Stimulated activated CD4-positive, alpha-beta T cell treated with anti-CD3 and anti-CD28 coated beads, Interleukin-12 subunit alpha, Interleukin-12 subunit beta, amount 100 ng/mL, for 48 hours (primary cell): ENCODE measurements around the gene PRDX5.
A peak's percentile ranks its signal among the peaks of the same experiment; 100 is the strongest.

Source experiments
- DNase-seq, 3 donors: peaks; one replicate each; pipeline ENCODE4 v3.0.0-alpha.2; 2020; ENCODE audit warnings: low read depth in 2 of 3, low spot score in 1 of 3

The PRDX5 gene

DNA sequence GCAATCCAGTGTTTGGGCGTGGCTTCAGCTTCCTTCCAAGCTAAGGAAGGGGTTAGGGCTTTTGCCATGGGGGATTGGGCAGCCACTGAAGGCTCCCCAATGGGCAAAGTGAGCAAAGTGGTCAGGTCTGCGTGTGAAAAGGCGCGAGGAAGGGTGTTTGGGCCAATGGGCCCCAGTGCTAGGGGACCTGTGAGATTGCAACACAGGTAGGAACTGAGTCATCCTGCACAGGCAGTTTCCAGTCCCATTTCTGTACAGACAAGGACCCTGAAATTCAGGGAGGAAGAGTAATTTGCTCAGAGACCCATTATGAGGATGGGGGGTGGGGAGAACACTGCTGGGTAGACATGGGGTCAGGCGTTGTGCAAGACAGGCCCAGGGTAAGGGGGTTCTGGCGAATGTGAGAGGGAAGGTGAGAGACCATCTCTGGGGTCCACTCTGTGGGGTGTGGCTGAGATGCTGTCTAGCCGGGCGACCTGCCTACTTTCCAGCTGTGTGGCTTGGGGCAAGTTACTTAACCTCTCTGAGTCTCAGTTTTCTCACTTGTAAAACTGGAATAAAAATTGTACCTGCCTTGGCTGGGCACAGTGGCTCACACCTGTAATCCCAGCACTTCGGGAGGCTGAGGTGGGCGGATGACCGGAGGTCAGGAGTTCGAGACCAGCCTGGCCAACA, 29.4 kb downstream of the PRDX5 start:
- no peak for DNase-seq

GRCh38 chr11:64348383-64349024, 30.6 kb downstream of the PRDX5 start:
- DNase-seq = no peak

DNA sequence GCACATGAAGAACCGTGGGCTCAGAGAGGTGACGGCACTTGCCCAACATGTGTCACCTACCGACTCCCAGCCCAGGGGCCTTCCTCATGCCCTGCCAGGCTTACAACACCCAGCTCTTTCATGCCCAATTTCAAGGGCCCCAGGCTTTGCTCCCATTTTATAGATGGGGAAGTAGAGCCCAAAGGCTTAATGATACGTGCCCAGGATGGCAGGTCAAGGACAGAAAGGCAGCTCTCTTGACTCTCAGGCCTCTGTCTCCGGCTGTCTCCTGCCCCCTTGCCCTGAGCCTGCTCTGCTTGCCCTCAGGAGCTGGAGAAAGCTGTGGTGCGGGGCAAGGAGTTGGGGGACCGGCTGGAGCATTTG, 31.1 kb downstream of the PRDX5 start:
- DNase-seq = no peak

DNA sequence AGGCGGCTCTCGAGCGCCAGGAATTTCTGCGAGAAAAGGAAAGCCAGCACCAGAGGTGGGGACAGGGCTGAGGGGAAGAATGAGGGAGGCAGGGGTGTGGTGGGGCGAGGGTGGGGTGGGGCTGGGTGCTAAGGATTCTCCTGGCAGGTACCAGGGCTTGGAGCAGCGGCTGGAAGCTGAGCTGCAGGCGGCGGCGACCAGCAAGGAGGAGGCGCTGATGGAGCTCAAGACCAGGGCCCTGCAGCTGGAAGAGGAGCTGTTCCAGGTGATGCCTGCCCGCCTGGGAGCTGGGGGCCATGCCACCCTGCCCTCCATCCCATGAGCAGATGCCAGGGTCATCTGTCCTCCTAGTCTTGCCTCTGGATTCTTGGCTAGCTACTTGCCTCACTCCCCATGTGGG, 31.5 kb downstream of the PRDX5 start:
- DNase-seq = no peak

DNA sequence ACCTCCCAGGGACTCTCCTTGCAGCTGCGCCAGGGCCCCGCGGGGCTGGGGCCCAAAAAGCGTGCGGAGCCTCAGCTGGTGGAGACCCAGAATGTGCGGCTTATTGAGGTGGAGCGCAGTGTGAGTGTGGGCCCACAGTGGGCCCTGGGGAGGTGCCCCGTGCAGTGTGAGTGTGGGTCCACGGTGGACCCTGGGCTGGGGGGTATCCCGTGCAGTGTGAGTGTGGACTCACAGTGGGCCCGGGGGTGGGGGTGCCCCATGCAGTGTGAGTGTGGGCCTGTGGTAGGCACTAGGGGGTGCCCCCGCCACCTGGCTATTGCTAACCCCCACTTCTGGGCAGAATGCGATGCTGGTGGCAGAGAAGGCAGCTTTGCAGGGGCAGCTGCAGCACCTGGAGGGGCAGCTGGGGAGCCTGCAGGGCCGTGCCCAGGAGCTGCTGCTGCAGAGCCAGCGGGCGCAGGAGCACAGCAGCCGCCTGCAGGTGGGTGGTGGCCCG, 33.3 kb downstream of the PRDX5 start:
- no peak for DNase-seq

GRCh38 chr11:64352099-64352994, 34.4 kb downstream of the PRDX5 start:
- DNase-seq = no peak

DNA sequence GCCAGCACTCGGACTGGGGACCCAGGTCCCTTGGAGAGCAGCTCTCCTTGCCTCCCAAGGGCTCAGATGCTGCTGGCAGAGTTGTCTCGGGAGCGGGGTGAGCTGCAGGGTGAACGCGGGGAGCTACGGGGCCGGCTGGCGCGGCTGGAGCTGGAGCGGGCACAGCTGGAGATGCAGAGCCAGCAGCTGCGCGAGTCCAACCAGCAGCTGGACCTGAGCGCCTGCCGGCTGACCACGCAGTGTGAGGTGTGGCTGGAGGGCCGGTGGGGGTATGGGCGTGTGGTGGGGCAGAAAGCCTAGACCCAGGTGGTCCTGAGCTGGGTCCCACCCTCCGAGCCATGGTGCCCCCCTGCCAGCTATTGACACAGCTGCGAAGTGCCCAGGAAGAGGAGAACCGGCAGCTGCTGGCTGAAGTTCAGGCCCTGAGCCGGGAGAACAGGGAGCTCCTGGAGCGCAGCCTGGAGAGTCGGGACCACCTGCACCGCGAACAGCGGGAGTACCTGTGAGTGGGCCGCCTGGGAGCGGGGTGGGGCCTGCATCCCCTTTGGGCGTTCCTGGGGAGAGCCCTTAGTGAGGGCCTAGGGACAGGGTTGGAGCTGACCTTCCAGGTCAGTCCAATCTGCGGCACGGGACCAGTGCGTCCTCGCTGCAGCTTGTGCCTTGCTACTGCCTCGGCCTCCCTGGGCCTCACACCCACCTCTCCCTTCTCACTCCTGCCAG, 35.2 kb downstream of the PRDX5 start:
- no peak for DNase-seq

DNA sequence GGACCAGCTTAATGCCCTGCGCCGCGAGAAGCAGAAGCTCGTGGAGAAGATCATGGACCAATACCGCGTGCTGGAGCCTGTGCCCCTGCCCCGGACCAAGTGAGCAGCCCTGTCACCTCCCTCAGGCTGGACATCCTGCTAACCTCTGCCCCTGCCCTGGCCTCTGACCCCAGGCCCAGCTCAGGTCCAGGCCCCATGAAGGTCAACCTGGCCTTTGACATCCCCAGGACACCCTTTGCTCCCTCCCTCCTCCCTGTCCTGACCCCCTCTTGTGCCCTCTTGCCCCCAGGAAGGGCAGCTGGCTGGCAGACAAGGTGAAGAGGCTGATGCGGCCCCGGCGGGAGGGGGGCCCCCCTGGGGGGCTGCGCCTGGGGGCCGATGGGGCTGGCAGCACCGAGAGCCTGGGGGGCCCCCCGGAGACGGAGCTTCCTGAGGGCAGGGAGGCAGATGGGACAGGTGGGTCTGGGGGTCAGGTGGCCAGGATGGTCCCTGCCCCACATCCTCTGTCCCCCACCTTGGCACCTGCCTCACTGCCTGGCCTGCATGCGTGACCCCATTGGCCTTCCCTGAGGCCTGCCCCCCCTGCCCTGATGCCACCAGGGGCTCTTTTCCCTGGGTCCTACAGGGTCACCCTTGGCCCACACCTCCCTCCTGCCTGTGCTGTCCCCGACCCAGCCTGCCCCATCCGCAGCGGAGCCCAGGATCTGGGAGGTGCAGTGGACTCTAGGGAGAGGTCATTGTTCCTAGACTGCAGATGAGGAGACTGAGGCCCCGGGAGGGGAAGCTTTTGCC, 36.0 kb downstream of the PRDX5 start:
- DNase-seq = no peak

DNA sequence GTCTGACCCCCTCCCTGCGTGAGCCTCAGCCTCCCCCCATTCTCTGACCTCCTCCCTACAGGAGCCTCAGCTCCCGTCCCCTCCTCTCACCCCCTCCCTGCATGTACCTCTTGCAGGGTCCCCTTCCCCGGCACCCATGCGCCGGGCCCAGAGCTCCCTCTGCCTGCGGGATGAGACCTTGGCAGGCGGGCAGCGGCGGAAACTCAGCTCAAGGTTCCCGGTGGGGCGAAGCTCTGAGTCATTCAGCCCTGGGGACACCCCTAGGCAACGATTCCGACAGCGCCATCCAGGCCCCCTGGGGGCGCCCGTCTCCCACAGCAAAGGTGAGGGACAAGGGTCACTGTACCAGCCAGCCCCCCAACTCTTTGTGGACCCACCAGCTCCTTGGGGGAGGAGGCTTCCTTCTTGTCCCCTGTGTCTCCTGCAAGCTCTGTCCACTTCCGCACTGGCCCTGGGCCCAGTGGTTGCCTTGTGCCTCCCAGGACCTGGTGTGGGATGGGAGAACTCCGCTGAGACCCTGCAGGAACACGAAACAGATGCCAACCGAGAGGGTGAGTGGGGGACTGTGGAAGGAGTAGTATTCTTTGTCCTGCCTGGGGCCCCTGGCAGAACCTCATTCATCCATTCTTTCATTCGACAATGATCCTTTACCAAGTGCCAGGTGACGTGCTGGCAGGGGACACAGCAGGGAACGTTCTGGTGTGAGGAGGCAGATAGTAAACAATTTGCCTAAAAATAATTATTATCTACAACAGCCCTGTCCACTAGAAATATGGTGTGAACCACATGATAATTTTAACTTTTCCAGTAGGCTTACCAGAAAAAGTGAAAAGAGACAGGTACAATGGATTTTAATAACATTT, 37.4 kb downstream of the PRDX5 start:
- DNase-seq = no peak

- DNase-seq = peak in 2 of 3 donors; percentile 42 to 48
These were observed 38.8 kb downstream of the PRDX5 start for GRCh38 chr11:64356498-64357411.

DNA sequence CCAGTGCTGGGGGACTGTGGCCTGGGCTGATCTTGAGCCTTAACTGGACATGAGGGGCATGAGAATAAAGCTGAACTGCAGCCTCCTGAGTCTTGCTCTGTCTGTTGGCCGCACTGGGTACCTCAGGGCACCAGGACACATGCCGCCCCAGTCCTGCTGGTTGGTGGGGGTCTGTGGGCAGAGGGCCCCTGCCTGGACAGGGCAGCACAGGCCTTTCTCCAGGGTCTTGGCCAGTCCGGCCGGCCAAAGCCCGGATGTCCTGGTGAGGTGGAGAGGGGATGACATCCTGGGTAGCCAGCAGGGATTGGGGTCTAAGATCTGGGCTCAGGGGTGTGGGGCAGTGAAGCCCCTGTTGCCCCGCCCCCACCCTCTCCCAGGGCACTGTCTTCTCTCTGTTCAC, 39.5 kb downstream of the PRDX5 start:
- no peak for DNase-seq

- DNase-seq = peak in 2 of 3 donors; percentile 27 to 47
These were observed 40.1 kb downstream of the PRDX5 start for GRCh38 chr11:64357904-64358535.

DNA sequence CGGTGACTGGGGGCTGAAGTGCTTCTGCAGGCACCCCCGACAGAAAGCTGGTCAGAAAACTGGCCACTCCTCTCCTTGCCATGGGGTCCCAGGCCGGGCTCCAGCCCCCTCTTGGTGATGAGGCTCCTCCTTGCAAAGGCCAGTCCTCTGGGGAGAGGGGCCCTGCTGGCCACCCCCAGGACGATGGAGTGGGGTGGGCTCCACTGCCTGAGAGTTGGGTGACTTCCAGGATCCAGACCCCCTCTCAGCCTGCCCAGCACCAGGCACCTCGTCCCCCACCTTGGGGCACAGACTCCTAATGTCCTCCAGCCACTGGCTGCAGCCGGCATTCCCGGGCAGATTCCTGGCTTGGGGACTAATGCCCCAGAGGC, 40.6 kb downstream of the PRDX5 start:
- DNase-seq = no peak

DNA sequence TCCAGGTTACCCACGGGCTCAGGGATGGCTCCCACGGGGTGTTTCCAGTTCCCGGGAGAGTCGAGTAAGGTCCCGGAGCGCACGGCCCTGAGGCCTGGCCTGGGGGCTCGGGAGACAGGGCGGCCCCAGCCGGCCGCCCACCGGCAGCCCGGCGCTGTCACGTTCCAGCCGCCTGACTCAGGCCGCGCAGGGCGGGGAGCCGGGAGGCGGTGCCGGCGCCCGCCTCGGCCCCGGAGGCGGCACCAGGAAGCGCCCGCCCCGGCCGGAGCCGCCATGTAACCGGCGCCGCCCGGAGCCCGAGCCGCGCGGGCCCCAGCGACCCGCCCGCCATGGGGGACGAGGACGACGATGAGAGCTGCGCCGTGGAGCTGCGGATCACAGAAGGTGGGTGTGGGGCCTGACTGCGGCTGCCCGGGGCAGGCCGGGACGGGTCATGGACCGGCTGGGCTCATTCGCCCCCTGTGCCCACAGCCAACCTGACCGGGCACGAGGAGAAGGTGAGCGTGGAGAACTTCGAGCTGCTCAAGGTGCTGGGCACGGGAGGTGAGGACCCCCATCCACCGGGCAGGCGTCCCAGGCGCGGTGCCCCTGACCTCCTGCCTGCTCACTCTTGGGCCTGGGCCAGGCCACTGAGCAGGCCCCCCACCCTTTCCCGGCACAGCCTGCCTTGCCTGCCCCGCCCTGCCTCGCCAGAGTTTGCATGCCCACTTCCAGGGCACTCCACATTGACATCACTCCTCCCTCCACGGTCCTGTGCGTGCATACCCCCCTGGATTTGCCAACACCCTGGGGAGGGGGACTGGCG, 41.2 kb downstream of the PRDX5 start, which contains the start of gene RPS6KA4:
Gene RPS6KA4, plus strand, starts transcription at position 256 of the 805 bp plus-strand sequence. Its CDS starts 74 bp downstream, at position 330.
- peak in 1 of 3 donors; percentile 54 for DNase-seq

DNA sequence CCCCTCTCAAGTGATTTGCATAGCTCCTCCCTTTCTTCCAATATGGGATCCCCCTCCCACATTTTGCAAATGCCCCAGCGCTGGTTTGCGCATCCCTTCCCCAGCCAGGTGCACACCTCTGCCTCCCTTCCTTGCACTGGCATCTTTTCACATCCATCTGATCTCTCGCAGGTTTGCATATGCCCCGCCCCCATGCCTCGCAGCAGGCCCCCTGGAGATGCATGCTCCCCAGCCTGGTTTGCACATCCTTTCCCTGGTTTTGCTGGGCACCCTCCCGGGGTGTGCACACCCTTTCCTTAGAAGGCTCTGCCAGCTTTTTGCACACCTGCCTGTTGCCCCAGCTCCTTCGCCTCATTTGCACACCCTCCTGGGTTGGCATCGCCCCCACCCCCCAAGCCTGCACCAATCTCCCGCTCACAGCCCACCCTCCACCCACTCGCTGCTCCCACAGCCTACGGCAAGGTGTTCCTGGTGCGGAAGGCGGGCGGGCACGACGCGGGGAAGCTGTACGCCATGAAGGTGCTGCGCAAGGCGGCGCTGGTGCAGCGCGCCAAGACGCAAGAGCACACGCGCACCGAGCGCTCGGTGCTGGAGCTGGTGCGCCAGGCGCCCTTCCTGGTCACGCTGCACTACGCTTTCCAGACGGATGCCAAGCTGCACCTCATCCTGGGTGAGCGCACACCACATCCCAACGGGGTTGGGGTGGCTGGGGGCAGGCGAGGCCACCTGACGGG, 42.0 kb downstream of the PRDX5 start:
- peak in 1 of 3 donors; percentile 14 for DNase-seq

DNA sequence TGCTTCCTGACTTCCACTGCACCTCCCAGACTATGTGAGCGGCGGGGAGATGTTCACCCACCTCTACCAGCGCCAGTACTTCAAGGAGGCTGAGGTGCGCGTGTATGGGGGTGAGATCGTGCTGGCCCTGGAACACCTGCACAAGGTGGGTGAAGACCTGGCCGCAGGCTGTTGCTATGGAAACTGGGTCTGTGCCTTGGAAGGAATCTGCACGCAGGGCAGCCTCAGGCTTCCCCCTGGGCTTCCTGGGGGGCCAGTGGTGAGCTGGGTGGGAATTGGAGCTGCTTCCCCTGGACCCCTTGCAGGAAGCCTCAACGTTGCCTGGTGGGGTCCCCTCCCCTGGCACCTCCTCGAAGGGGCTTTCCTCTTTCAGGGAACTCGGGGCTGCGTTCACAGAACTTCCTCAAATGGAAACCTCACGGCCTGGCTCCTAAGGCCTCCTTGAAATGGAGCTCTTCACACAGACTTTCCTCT, 42.6 kb downstream of the PRDX5 start:
- no peak for DNase-seq
